Kidney (tissue), 14 donors: ENCODE data around the gene RNF10. TPM values are rescaled to one million over a fixed set of nuclear protein-coding genes. Genes with fewer than 3 reads are reported as not detected.
A peak's percentile ranks its signal among the peaks of the same experiment; 100 is the strongest.

ENCODE experiments used
- DNase-seq, 5 donors: peaks; one replicate each; pipeline ENCODE4 v3.0.0-alpha.2; 2013 to 2020
- FAIRE-seq: peaks from 2 replicates; lab custom pipeline; 2012; peaks lifted over from hg19 to GRCh38; lab: Jason Lieb, UNC
- H3K27ac ChIP-seq, 2 donors: one replicate each; pipeline ENCODE4 v1.7.0; 2013; ENCODE audit warnings: low read depth in 2 of 2, low read length in 2 of 2, inconsistent platforms in 1 of 2
- H3K27me3 ChIP-seq: one replicate; pipeline ENCODE4 v1.7.1; 2013; ENCODE audit warnings: low read length, inconsistent platforms; ENCODE audit not compliant: control insufficient read depth, insufficient read depth
- H3K36me3 ChIP-seq, 3 donors: one replicate each; pipeline versions ENCODE4 v1.7.0 to v1.7.1; 2013; ENCODE audit warnings: low read length in 3 of 3, control low read depth in 1 of 3, inconsistent platforms in 1 of 3; ENCODE audit not compliant: insufficient read depth in 3 of 3, control insufficient read depth in 2 of 3
- H3K4me1 ChIP-seq, 3 donors: one replicate each; pipeline versions ENCODE4 v1.7.0 to v1.7.1; 2013; ENCODE audit warnings: low read length in 3 of 3, inconsistent platforms in 1 of 3, low read depth in 1 of 3; ENCODE audit not compliant: control insufficient read depth in 2 of 3, insufficient read depth in 2 of 3
- H3K4me3 ChIP-seq, 3 donors: one replicate each; pipeline versions ENCODE4 v1.7.0 to v1.8.1; 2013; ENCODE audit warnings: low read length in 3 of 3, control low read depth in 1 of 3, inconsistent platforms in 1 of 3
- H3K9ac ChIP-seq, 3 donors: one replicate each; pipeline versions ENCODE4 v1.7.0 to v1.7.1; 2013; ENCODE audit warnings: low read length in 3 of 3, control low read depth in 1 of 3, inconsistent platforms in 1 of 3
- H3K9me3 ChIP-seq, 3 donors: one replicate each; pipeline versions ENCODE4 v1.7.0 to v1.7.1; 2013; ENCODE audit warnings: low read length in 3 of 3, control low read depth in 1 of 3, inconsistent platforms in 1 of 3; ENCODE audit not compliant: control insufficient read depth in 2 of 3, insufficient read depth in 1 of 3
- CTCF ChIP-seq: IDR thresholded peaks from 3 replicates; pipeline ENCODE4 v1.5.1; 2012; ENCODE audit warnings: mild to moderate bottlenecking, moderate library complexity, borderline replicate concordance; ENCODE audit not compliant: insufficient read depth; ENCODE audit errors: extremely low read depth
- intact Hi-C: fragments of 100-400 bp; cut with DNase I; formaldehyde crosslinking; loops from one replicate; pipeline ENCODE4 v1.11.1; 2022
- polyA plus RNA-seq: library from polyadenylated mRNA; stranded (reverse); fragments of 350-450 nt; fragmentation: Illumina TruSeq; extraction: RNeasy Lipid Tissue Mini Kit (QIAGEN cat#74804); gene quantifications from one replicate; pipeline ENCODE4 v1.2.3, GENCODE V29; 2014; ENCODE audit warnings: low read depth, low replicate concordance; ENCODE audit not compliant: insufficient read depth
- total RNA-seq: library from RNA; stranded (reverse); fragmentation: NEBNext Ultra II Directional; extraction: Animal tissue kit (Norgen Biotek cat#: 25700); gene quantifications from one replicate; pipeline ENCODE4 v1.2.1, GENCODE V29; 2021
- donor health status: control.
- donor health status: control.
- donor health status: control.
- donor health status: control.
- donor health status: control.
- donor health status: DM: yes; HTN: yes; CAD: no.
- donor health status: Normal renal cell carcinoma (clear cell type).

Gene RNF10
- total and polyA plus RNA-seq, 2 donors from 2014 or later, result 220 to 229 TPM

GRCh38 chr12:120584343-120585149 lies 50.4 kb downstream of the RNF10 start:
- Histone ChIP-seq H3K9me3 (no peaks in the 10 kb centered on the region), H3K27ac (peak overlapping the region in 1 of 2 donors; percentile 29), H3K4me3 (peak overlapping the region in 1 of 3 donors; percentile 34), H3K4me1 (peaks cover 0 to 14% (median 2%) of the 10 kb centered on the region in 3 donors), H3K27me3 (peaks cover 3% of the 10 kb centered on the region), H3K36me3 (peaks cover under 1 to 2% (median 1%) of the 10 kb centered on the region in 3 donors), H3K9ac (no peak overlapping the region)
- FAIRE-seq (no peak), DNase-seq (peak; percentile 25 to 88 (median 63))
- TF ChIP-seq CTCF, result peak; percentile 12
- intact Hi-C loops, result loop anchor here (10.0 kb wide), 1 partner anchor 130 kb away; the partner anchor contains the start of gene UNC119B

GRCh38 chr12:120586206-120586605 lies 52.0 kb downstream of the RNF10 start:
- Histone ChIP-seq H3K36me3 (no peaks in the 10 kb centered on the region), H3K4me1 (peaks cover 0 to 8% (median 2%) of the 10 kb centered on the region in 3 donors), H3K27me3 (peaks cover 3% of the 10 kb centered on the region), H3K4me3 (no peak overlapping the region), H3K9ac (no peak overlapping the region), H3K27ac (no peak overlapping the region), H3K9me3 (no peaks in the 10 kb centered on the region)
- FAIRE-seq (no peak), DNase-seq (no peak)
- TF ChIP-seq CTCF, result no peak
- intact Hi-C loops, result loop anchor here (10.0 kb wide), 1 partner anchor 129 kb away; the partner anchor contains the start of gene UNC119B

- no peaks in the 10 kb centered on the region for H3K9me3 ChIP-seq
- H3K36me3 ChIP-seq, result no peaks in the 10 kb centered on the region
- no peak overlapping the region for H3K27ac ChIP-seq
- no peak overlapping the region for H3K9ac ChIP-seq
- intact Hi-C loops, result loop anchor here (10.0 kb wide), 1 partner anchor 128 kb away; the partner anchor contains the start of gene UNC119B
- FAIRE-seq (no peak), DNase-seq (no peak)
- TF ChIP-seq CTCF, result no peak
- no peak overlapping the region for H3K4me3 ChIP-seq
- peaks cover 0 to 5% (median 2%) of the 10 kb centered on the region in 3 donors for H3K4me1 ChIP-seq
- H3K27me3 ChIP-seq, result peaks cover 3% of the 10 kb centered on the region
Observed at GRCh38 chr12:120586860-120587259, 52.7 kb downstream of the RNF10 start.
